GM10847 (cell line): ENCODE measurements around the gene CXCL12.

Experiments
- POLR2A ChIP-seq: IDR thresholded peaks from 2 replicates; pipeline ENCODE4 v1.6.1; 2011; ENCODE audit not compliant: insufficient read length; ENCODE audit errors: extremely low read depth

CXCL12 gene

GRCh38 chr10:44362866-44363711 is 21.8 kb downstream of the CXCL12 start:
- no peak for TF ChIP-seq POLR2A

- TF ChIP-seq POLR2A = no peak
Observed at GRCh38 chr10:44361109-44361508, 23.8 kb downstream of the CXCL12 start.

- TF ChIP-seq POLR2A = no peak
Observed at GRCh38 chr10:44358080-44358771, 26.7 kb downstream of the CXCL12 start.

- no peak for TF ChIP-seq POLR2A
Observed at GRCh38 chr10:44357023-44357540, 27.8 kb downstream of the CXCL12 start.

GRCh38 chr10:44356139-44357022 is 28.5 kb downstream of the CXCL12 start:
- no peak for TF ChIP-seq POLR2A

GRCh38 chr10:44355630-44356029 is 29.3 kb downstream of the CXCL12 start:
- TF ChIP-seq POLR2A = no peak

- TF ChIP-seq POLR2A = no peak
Observed at GRCh38 chr10:44354771-44355170, 30.1 kb downstream of the CXCL12 start.

GRCh38 chr10:44353721-44354120 is 31.2 kb downstream of the CXCL12 start:
- TF ChIP-seq POLR2A = no peak

GRCh38 chr10:44353128-44353390 is 31.8 kb downstream of the CXCL12 start:
- TF ChIP-seq POLR2A = no peak

- TF ChIP-seq POLR2A = no peak
Observed at GRCh38 chr10:44352316-44353127, 32.4 kb downstream of the CXCL12 start.

GRCh38 chr10:44348496-44348895 is 36.4 kb downstream of the CXCL12 start:
- no peak for TF ChIP-seq POLR2A

GRCh38 chr10:44347609-44348400 is 37.1 kb downstream of the CXCL12 start:
- no peak for TF ChIP-seq POLR2A

GRCh38 chr10:44344727-44345126 is 40.2 kb downstream of the CXCL12 start:
- no peak for TF ChIP-seq POLR2A

- TF ChIP-seq POLR2A = no peak
Observed at GRCh38 chr10:44343843-44344242, 41.1 kb downstream of the CXCL12 start.
